ENCODE data around the gene TCTA.

DNA sequence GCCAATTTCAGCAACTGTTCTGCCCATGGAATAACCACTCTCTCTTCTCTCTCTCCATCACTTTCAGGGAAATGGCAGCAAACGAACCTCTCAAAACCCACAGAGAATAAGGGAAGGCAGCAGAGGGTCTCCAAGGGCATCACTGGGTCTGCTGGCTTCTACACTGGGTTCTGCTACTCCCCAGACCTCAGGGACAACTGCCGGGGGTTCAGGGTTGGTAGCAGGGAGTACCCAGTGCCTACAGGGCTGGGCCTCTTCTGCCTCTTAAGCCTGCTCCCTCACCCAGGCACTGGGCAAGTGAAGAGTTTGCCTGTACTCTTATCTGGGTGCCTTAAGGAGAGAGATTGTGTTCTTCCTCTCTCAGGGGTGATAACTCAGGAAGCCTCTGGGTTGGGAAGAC, 2.5 kb downstream of the TCTA start:
- TF ChIP-seq, protein P1, sequence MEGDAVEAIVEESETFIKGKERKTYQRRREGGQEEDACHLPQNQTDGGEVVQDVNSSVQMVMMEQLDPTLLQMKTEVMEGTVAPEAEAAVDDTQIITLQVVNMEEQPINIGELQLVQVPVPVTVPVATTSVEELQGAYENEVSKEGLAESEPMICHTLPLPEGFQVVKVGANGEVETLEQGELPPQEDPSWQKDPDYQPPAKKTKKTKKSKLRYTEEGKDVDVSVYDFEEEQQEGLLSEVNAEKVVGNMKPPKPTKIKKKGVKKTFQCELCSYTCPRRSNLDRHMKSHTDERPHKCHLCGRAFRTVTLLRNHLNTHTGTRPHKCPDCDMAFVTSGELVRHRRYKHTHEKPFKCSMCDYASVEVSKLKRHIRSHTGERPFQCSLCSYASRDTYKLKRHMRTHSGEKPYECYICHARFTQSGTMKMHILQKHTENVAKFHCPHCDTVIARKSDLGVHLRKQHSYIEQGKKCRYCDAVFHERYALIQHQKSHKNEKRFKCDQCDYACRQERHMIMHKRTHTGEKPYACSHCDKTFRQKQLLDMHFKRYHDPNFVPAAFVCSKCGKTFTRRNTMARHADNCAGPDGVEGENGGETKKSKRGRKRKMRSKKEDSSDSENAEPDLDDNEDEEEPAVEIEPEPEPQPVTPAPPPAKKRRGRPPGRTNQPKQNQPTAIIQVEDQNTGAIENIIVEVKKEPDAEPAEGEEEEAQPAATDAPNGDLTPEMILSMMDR (IDR thresholded peaks at IDR 0.05): no peak
- TF ChIP-seq POLR2AphosphoS5 (IDR thresholded peaks at IDR 0.05; ENCODE audit: low read depth, low read length) (no peak), SIN3A (IDR thresholded peaks at IDR 0.05; ENCODE audit: borderline replicate concordance, insufficient read depth, low read depth, low read length) (no peak)
- TF ChIP-seq, protein P2, sequence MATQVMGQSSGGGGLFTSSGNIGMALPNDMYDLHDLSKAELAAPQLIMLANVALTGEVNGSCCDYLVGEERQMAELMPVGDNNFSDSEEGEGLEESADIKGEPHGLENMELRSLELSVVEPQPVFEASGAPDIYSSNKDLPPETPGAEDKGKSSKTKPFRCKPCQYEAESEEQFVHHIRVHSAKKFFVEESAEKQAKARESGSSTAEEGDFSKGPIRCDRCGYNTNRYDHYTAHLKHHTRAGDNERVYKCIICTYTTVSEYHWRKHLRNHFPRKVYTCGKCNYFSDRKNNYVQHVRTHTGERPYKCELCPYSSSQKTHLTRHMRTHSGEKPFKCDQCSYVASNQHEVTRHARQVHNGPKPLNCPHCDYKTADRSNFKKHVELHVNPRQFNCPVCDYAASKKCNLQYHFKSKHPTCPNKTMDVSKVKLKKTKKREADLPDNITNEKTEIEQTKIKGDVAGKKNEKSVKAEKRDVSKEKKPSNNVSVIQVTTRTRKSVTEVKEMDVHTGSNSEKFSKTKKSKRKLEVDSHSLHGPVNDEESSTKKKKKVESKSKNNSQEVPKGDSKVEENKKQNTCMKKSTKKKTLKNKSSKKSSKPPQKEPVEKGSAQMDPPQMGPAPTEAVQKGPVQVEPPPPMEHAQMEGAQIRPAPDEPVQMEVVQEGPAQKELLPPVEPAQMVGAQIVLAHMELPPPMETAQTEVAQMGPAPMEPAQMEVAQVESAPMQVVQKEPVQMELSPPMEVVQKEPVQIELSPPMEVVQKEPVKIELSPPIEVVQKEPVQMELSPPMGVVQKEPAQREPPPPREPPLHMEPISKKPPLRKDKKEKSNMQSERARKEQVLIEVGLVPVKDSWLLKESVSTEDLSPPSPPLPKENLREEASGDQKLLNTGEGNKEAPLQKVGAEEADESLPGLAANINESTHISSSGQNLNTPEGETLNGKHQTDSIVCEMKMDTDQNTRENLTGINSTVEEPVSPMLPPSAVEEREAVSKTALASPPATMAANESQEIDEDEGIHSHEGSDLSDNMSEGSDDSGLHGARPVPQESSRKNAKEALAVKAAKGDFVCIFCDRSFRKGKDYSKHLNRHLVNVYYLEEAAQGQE (IDR thresholded peaks at IDR 0.05; ENCODE audit: insufficient read depth in 1 of 2, low read depth in 2 of 2, low read length in 1 of 2): no peak
